ENCODE measurements around the gene PARP3.

Gene PARP3

GRCh38 chr3:51934991-51935885 lies 6.9 kb upstream of the PARP3 start:
- Histone ChIP-seq H3K4me1 (ENCODE audit: control insufficient read depth, insufficient read depth, low read length) (no peaks in the 10 kb centered on the region), H3K27ac (ENCODE audit: low read depth, low read length) (no peak overlapping the region), H3K27me3 (ENCODE audit: control insufficient read depth, insufficient read depth, low read length) (no peaks in the 10 kb centered on the region), H3K4me3 (ENCODE audit: low read depth, low read length) (no peak overlapping the region), H3K36me3 (ENCODE audit: control insufficient read depth, insufficient read depth, low read length) (peaks cover 78% of the 10 kb centered on the region), H3K9ac (ENCODE audit: low read depth, low read length) (no peak overlapping the region), H3K9me3 (ENCODE audit: control insufficient read depth, insufficient read depth, low read length) (no peaks in the 10 kb centered on the region)

- H3K9ac ChIP-seq (ENCODE audit: low read depth, low read length): no peak overlapping the region
- H3K36me3 ChIP-seq (ENCODE audit: control insufficient read depth, insufficient read depth, low read length): peaks cover 75% of the 10 kb centered on the region
- H3K27ac ChIP-seq (ENCODE audit: low read depth, low read length): no peak overlapping the region
- H3K4me3 ChIP-seq (ENCODE audit: low read depth, low read length): no peak overlapping the region
- no peaks in the 10 kb centered on the region for H3K27me3 ChIP-seq (ENCODE audit: control insufficient read depth, insufficient read depth, low read length)
- H3K4me1 ChIP-seq (ENCODE audit: control insufficient read depth, insufficient read depth, low read length): no peaks in the 10 kb centered on the region
- no peaks in the 10 kb centered on the region for H3K9me3 ChIP-seq (ENCODE audit: control insufficient read depth, insufficient read depth, low read length)
These were observed 6.0 kb upstream of the PARP3 start for GRCh38 chr3:51935886-51936755.

- no peaks in the 10 kb centered on the region for H3K4me1 ChIP-seq (ENCODE audit: control insufficient read depth, insufficient read depth, low read length)
- no peaks in the 10 kb centered on the region for H3K9me3 ChIP-seq (ENCODE audit: control insufficient read depth, insufficient read depth, low read length)
- peaks cover 75% of the 10 kb centered on the region for H3K36me3 ChIP-seq (ENCODE audit: control insufficient read depth, insufficient read depth, low read length)
- H3K9ac ChIP-seq (ENCODE audit: low read depth, low read length): no peak overlapping the region
- H3K27ac ChIP-seq (ENCODE audit: low read depth, low read length): no peak overlapping the region
- H3K27me3 ChIP-seq (ENCODE audit: control insufficient read depth, insufficient read depth, low read length): no peaks in the 10 kb centered on the region
- H3K4me3 ChIP-seq (ENCODE audit: low read depth, low read length): no peak overlapping the region
These were observed 5.1 kb upstream of the PARP3 start for GRCh38 chr3:51937014-51937413.

DNA sequence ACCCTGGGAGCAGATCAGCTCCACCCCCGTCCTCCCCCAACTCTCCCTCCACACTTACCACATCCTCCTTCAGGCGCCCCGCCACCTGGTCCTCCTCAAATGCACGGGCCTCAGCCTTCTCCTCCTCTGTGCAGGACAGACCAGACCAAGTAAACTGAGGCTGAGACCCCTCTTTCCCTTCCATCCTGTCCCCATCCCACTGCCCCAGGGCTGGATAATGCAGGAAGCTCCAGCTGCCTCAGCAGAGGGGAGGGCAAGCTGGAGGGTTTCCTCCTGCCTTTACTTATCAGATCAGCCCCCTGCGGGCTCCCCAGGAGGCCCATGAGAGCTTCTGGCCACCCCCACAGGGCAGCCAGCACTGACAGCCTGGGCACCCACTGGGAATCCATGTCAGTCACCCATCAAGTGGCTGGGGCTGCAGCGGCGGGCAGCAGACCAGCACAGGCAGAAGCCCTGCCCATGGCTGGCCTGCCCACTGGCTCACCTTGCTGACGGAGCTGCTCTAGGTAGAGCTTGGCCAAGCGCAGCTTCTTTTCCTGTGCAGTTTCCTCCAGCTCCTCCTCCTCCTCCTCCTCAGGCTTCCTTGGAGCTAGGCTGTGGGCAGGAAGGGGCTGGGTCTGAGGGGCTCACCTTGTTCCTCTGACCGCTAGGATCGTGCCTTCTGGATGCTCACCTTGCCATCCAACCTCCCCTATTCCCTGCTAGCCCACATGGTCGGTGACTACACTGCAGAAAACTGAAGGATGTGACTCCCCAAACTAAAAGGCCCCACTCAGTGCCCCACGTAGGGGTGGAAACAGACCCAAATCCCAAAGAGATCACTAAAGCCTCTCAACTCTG lies 4.3 kb upstream of the PARP3 start:
- Histone ChIP-seq H3K27me3 (ENCODE audit: control insufficient read depth, insufficient read depth, low read length) (no peaks in the 10 kb centered on the region), H3K36me3 (ENCODE audit: control insufficient read depth, insufficient read depth, low read length) (peaks cover 69% of the 10 kb centered on the region)

GRCh38 chr3:51938780-51939425 lies 3.3 kb upstream of the PARP3 start:
- H3K4me3 ChIP-seq (ENCODE audit: low read depth, low read length): no peak overlapping the region
- peaks cover 59% of the 10 kb centered on the region for H3K36me3 ChIP-seq (ENCODE audit: control insufficient read depth, insufficient read depth, low read length)
- no peaks in the 10 kb centered on the region for H3K27me3 ChIP-seq (ENCODE audit: control insufficient read depth, insufficient read depth, low read length)
- H3K4me1 ChIP-seq (ENCODE audit: control insufficient read depth, insufficient read depth, low read length): peaks cover 3% of the 10 kb centered on the region; the same call in 1 of the 2 replicates
- no peaks in the 10 kb centered on the region for H3K9me3 ChIP-seq (ENCODE audit: control insufficient read depth, insufficient read depth, low read length)
- H3K27ac ChIP-seq (ENCODE audit: low read depth, low read length): no peak overlapping the region
- no peak overlapping the region for H3K9ac ChIP-seq (ENCODE audit: low read depth, low read length)

More for the DNA sequence above, 4.3 kb upstream of the PARP3 start:
- H3K9me3 ChIP-seq (ENCODE audit: control insufficient read depth, insufficient read depth, low read length): no peaks in the 10 kb centered on the region
- H3K4me1 ChIP-seq (ENCODE audit: control insufficient read depth, insufficient read depth, low read length): peaks cover 3% of the 10 kb centered on the region; the same call in 1 of the 2 replicates
- H3K4me3 ChIP-seq (ENCODE audit: low read depth, low read length): no peak overlapping the region
- no peak overlapping the region for H3K27ac ChIP-seq (ENCODE audit: low read depth, low read length)
- no peak overlapping the region for H3K9ac ChIP-seq (ENCODE audit: low read depth, low read length)

DNA sequence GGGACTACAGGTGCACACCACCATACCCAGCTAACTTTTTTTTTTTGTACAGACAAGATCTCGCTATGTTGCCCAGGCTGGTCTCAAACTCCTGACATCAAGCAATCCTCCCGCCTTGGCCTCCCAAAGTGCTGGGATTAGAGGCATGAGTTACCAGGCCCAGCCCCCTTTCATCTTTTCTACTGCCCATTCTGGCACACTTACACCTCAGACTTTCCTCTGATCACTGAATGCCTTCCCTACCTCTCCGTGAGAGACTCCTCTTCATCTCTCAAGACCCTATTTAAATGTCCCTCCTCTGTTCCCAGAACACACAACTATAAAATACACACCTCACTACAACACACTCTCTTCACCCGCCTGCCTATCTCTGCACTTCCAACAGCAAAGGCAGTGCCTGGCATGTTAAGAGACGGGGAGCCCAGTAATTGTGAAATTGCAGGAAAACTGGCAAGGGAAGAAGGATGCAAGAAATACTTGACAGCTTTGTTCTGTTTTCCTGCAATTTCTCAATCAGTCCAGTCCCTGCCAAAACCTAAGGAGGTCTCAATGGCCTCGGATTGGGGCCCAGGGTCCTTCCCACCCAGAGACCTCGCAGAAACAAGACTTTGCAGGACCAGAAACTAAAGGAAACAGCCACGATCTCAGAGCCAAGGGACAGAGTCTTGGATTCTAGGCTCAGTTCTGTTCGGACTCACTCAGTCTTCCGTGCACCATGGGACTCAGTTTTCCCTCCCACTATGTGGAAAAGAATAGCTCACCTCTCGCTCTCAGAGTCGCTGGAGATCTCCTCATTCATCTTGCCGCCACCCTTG lies 1.3 kb upstream of the PARP3 start:
- H3K36me3 ChIP-seq (ENCODE audit: control insufficient read depth, insufficient read depth, low read length): peaks cover 40% of the 10 kb centered on the region
- peak overlapping the region; percentile 52 for H3K9ac ChIP-seq (ENCODE audit: low read depth, low read length)
- H3K27me3 ChIP-seq (ENCODE audit: control insufficient read depth, insufficient read depth, low read length): no peaks in the 10 kb centered on the region
- no peak overlapping the region for H3K27ac ChIP-seq (ENCODE audit: low read depth, low read length)
- no peaks in the 10 kb centered on the region for H3K9me3 ChIP-seq (ENCODE audit: control insufficient read depth, insufficient read depth, low read length)
- peaks cover 3% of the 10 kb centered on the region; the same call in 1 of the 2 replicates for H3K4me1 ChIP-seq (ENCODE audit: control insufficient read depth, insufficient read depth, low read length)
- peak overlapping the region; percentile 77 for H3K4me3 ChIP-seq (ENCODE audit: low read depth, low read length)

- Histone ChIP-seq H3K27ac (ENCODE audit: low read depth, low read length) (peak overlapping the region; percentile 72), H3K4me1 (ENCODE audit: control insufficient read depth, insufficient read depth, low read length) (peaks cover 3% of the 10 kb centered on the region; the same call in 1 of the 2 replicates), H3K9me3 (ENCODE audit: control insufficient read depth, insufficient read depth, low read length) (no peaks in the 10 kb centered on the region), H3K36me3 (ENCODE audit: control insufficient read depth, insufficient read depth, low read length) (peaks cover 34% of the 10 kb centered on the region), H3K4me3 (ENCODE audit: low read depth, low read length) (peak overlapping the region; percentile 77), H3K9ac (ENCODE audit: low read depth, low read length) (peak overlapping the region; percentile 52), H3K27me3 (ENCODE audit: control insufficient read depth, insufficient read depth, low read length) (no peaks in the 10 kb centered on the region)
These were observed 733 bp upstream of the PARP3 start for GRCh38 chr3:51941463-51941797.

DNA sequence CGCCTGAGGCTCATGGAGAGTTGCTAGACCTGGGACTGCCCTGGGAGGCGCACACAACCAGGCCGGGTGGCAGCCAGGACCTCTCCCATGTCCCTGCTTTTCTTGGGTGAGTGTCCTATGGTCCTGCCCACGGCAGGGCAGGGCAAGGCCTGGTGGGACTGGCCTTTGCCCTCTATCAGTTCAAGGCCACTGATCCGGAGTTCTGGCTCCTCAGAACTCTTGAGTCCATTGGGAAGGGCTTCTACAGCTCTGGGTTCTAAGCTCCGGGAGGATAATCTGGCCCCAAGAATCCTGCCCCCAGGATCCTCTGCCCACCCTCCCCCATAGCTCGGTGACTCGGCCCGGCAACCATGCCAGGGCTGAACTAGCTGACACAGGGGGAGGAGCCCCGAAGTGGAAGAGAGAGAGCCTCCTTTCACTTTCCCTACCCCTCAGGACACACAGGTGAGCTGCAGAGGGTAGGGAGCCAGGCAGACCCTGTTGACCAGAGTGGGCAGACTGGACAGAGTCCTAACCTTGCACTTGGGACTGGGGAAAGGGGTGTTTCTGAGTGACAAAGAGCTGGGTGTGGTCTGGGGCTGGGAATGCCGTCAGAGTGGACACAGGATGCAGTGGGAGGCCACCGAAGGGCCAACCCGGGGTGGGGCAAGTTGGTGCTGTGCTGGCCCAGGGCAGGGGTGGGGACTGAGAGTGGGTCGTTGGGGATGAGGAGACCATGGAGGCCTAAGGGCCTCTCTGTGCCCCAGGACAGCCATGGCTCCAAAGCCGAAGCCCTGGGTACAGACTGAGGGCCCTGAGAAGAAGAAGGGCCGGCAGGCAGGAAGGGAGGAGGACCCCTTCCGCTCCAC lies 664 bp downstream of the PARP3 start:
- Histone ChIP-seq H3K27me3 (ENCODE audit: control insufficient read depth, insufficient read depth, low read length) (no peaks in the 10 kb centered on the region), H3K36me3 (ENCODE audit: control insufficient read depth, insufficient read depth, low read length) (peaks cover 20% of the 10 kb centered on the region), H3K4me3 (ENCODE audit: low read depth, low read length) (peak overlapping the region; percentile 49), H3K9ac (ENCODE audit: low read depth, low read length) (peak overlapping the region; percentile 39; the same call in 1 of the 2 replicates), H3K27ac (ENCODE audit: low read depth, low read length) (no peak overlapping the region), H3K4me1 (ENCODE audit: control insufficient read depth, insufficient read depth, low read length) (peaks cover 3% of the 10 kb centered on the region; the same call in 1 of the 2 replicates), H3K9me3 (ENCODE audit: control insufficient read depth, insufficient read depth, low read length) (no peaks in the 10 kb centered on the region)
